SJCRH30 (cell line): Measurements from ENCODE around the gene SRSF8. TPM values are rescaled to one million over a fixed set of nuclear protein-coding genes. Genes with fewer than 3 reads are reported as not detected.

Experiments
- DNase-seq, 2 experiments: peaks; one replicate each; pipeline ENCODE4 v3.0.0-alpha.2; 2015 to 2020
- H3K27ac ChIP-seq: fragments of 250-450 bp; sonication (Bioruptor Pico); 2 replicates; pipeline ENCODE4 v1.5.1; 2020; ENCODE audit warnings: mild to moderate bottlenecking, moderate library complexity
- H3K27me3 ChIP-seq: fragments of 250-450 bp; sonication (Bioruptor Pico); 2 replicates; pipeline ENCODE4 v1.5.1; 2020; ENCODE audit warnings: mild to moderate bottlenecking, moderate library complexity
- H3K36me3 ChIP-seq: fragments of 250-450 bp; sonication (Bioruptor Pico); 2 replicates; pipeline ENCODE4 v1.5.1; 2020; ENCODE audit warnings: mild to moderate bottlenecking, moderate library complexity
- H3K4me1 ChIP-seq: fragments of 250-450 bp; sonication (Bioruptor Pico); 2 replicates; pipeline ENCODE4 v1.5.1; 2020; ENCODE audit warnings: mild to moderate bottlenecking, moderate library complexity
- H3K4me3 ChIP-seq: fragments of 250-450 bp; sonication (Bioruptor Pico); 2 replicates; pipeline ENCODE4 v1.5.1; 2020; ENCODE audit warnings: mild to moderate bottlenecking, moderate library complexity
- H3K9me3 ChIP-seq: fragments of 250-450 bp; sonication (Bioruptor Pico); replicated peaks from 2 replicates; pipeline ENCODE4 v1.5.1; 2020; ENCODE audit warnings: mild to moderate bottlenecking, moderate library complexity
- total RNA-seq: library from RNA; depleted of rRNA; stranded (reverse); fragments of >200 nt; shearing (Covaris generic); gene quantifications from 2 replicates; pipeline ENCODE4 v1.2.3, GENCODE V29; 2014

Gene SRSF8
- total RNA-seq, 1 experiment from 2014 or later: 10.9 TPM

GRCh38 chr11:95081412-95081811 lies 14.7 kb downstream of the SRSF8 start:
- Histone ChIP-seq H3K4me1 (no peaks in the 10 kb centered on the region), H3K4me3 (no peak overlapping the region), H3K27ac (no peak overlapping the region), H3K27me3 (no peaks in the 10 kb centered on the region), H3K9me3 (no peaks in the 10 kb centered on the region), H3K36me3 (no peaks in the 10 kb centered on the region)
- DNase-seq: peak; percentile 7 to 32

GRCh38 chr11:95082576-95083001 lies 15.9 kb downstream of the SRSF8 start:
- H3K27me3 ChIP-seq: no peaks in the 10 kb centered on the region
- no peak overlapping the region for H3K27ac ChIP-seq
- H3K9me3 ChIP-seq: no peaks in the 10 kb centered on the region
- no peaks in the 10 kb centered on the region for H3K36me3 ChIP-seq
- H3K4me1 ChIP-seq: 0 out of 2 replicates have a peak, but pooled peaks cover 3% of the 10 kb centered on the region
- no peak overlapping the region for H3K4me3 ChIP-seq
- DNase-seq: no peak

GRCh38 chr11:95084509-95084908 lies 17.8 kb downstream of the SRSF8 start:
- no peaks in the 10 kb centered on the region for H3K36me3 ChIP-seq
- no peak overlapping the region for H3K27ac ChIP-seq
- 0 out of 2 replicates have a peak, but pooled peaks cover 3% of the 10 kb centered on the region for H3K4me1 ChIP-seq
- no peaks in the 10 kb centered on the region for H3K9me3 ChIP-seq
- no peak for DNase-seq
- no peak overlapping the region for H3K4me3 ChIP-seq
- H3K27me3 ChIP-seq: no peaks in the 10 kb centered on the region

- no peak overlapping the region for H3K27ac ChIP-seq
- 0 out of 2 replicates have a peak, but pooled peaks cover 3% of the 10 kb centered on the region for H3K4me1 ChIP-seq
- H3K9me3 ChIP-seq: no peaks in the 10 kb centered on the region
- H3K36me3 ChIP-seq: no peaks in the 10 kb centered on the region
- no peaks in the 10 kb centered on the region for H3K27me3 ChIP-seq
- no peak overlapping the region for H3K4me3 ChIP-seq
- no peak for DNase-seq
Measured at GRCh38 chr11:95085117-95085816, 18.5 kb downstream of the SRSF8 start.

GRCh38 chr11:95086151-95086550 lies 19.4 kb downstream of the SRSF8 start:
- H3K4me1 ChIP-seq: 0 out of 2 replicates have a peak, but pooled peaks cover 3% of the 10 kb centered on the region
- H3K9me3 ChIP-seq: no peaks in the 10 kb centered on the region
- no peak for DNase-seq
- H3K27me3 ChIP-seq: no peaks in the 10 kb centered on the region
- no peak overlapping the region for H3K4me3 ChIP-seq
- no peaks in the 10 kb centered on the region for H3K36me3 ChIP-seq
- no peak overlapping the region for H3K27ac ChIP-seq

GRCh38 chr11:95086836-95087570 lies 20.3 kb downstream of the SRSF8 start:
- Histone ChIP-seq H3K9me3 (no peaks in the 10 kb centered on the region), H3K4me3 (no peak overlapping the region), H3K27ac (no peak overlapping the region), H3K36me3 (no peaks in the 10 kb centered on the region), H3K27me3 (no peaks in the 10 kb centered on the region), H3K4me1 (0 out of 2 replicates have a peak, but pooled peaks cover 3% of the 10 kb centered on the region)
- no peak for DNase-seq

GRCh38 chr11:95088946-95089619 lies 22.4 kb downstream of the SRSF8 start:
- DNase-seq: no peak
- H3K4me1 ChIP-seq: 0 out of 2 replicates have a peak, but pooled peaks cover 3% of the 10 kb centered on the region
- H3K4me3 ChIP-seq: peak overlapping the region; percentile 75
- no peak overlapping the region for H3K27ac ChIP-seq
- no peaks in the 10 kb centered on the region for H3K9me3 ChIP-seq
- H3K36me3 ChIP-seq: no peaks in the 10 kb centered on the region
- H3K27me3 ChIP-seq: no peaks in the 10 kb centered on the region

GRCh38 chr11:95089620-95090542 lies 23.2 kb downstream of the SRSF8 start, which contains the start of gene ENDOD1:
Gene ENDOD1, plus strand, starts transcription at chr11:95089846. Its CDS starts 82 bp downstream, at chr11:95089928.
- peak within 1 kb of the TSS; percentile 75 for H3K4me3 ChIP-seq
- H3K36me3 ChIP-seq: no peaks in the 10 kb centered on the region
- peak within 1 kb of the TSS; percentile 6; the same call in 1 of the 2 replicates for H3K27ac ChIP-seq
- no peaks in the 10 kb centered on the region for H3K9me3 ChIP-seq
- no peaks in the 10 kb centered on the region for H3K27me3 ChIP-seq
- DNase-seq: peak; percentile 65 to 72
- H3K4me1 ChIP-seq: 0 out of 2 replicates have a peak, but pooled peaks cover 3% of the 10 kb centered on the region

- H3K27me3 ChIP-seq: no peaks in the 10 kb centered on the region
- H3K4me3 ChIP-seq: no peak overlapping the region
- no peaks in the 10 kb centered on the region for H3K36me3 ChIP-seq
- no peak overlapping the region for H3K27ac ChIP-seq
- H3K9me3 ChIP-seq: no peaks in the 10 kb centered on the region
- H3K4me1 ChIP-seq: peaks cover 12% of the 10 kb centered on the region
- DNase-seq: no peak
Measured at GRCh38 chr11:95091663-95092180, 25.0 kb downstream of the SRSF8 start.

GRCh38 chr11:95092549-95093324 lies 26.0 kb downstream of the SRSF8 start:
- DNase-seq: no peak
- no peaks in the 10 kb centered on the region for H3K9me3 ChIP-seq
- H3K4me1 ChIP-seq: peaks cover 14% of the 10 kb centered on the region
- no peaks in the 10 kb centered on the region for H3K36me3 ChIP-seq
- no peaks in the 10 kb centered on the region for H3K27me3 ChIP-seq
- H3K4me3 ChIP-seq: no peak overlapping the region
- no peak overlapping the region for H3K27ac ChIP-seq

- Histone ChIP-seq H3K4me3 (no peak overlapping the region), H3K27me3 (no peaks in the 10 kb centered on the region), H3K36me3 (no peaks in the 10 kb centered on the region), H3K4me1 (peaks cover 14% of the 10 kb centered on the region), H3K9me3 (no peaks in the 10 kb centered on the region), H3K27ac (no peak overlapping the region)
- no peak for DNase-seq
Measured at GRCh38 chr11:95093548-95093947, 26.8 kb downstream of the SRSF8 start.

- Histone ChIP-seq H3K27me3 (no peaks in the 10 kb centered on the region), H3K4me3 (no peak overlapping the region), H3K9me3 (no peaks in the 10 kb centered on the region), H3K4me1 (peaks cover 16% of the 10 kb centered on the region), H3K36me3 (no peaks in the 10 kb centered on the region), H3K27ac (peak overlapping the region; percentile 70)
- DNase-seq: peak in 1 of 2 experiments; percentile 67
Measured at GRCh38 chr11:95095858-95096587, 29.3 kb downstream of the SRSF8 start.

- peaks cover 26% of the 10 kb centered on the region for H3K4me1 ChIP-seq
- no peaks in the 10 kb centered on the region for H3K36me3 ChIP-seq
- no peaks in the 10 kb centered on the region for H3K9me3 ChIP-seq
- H3K4me3 ChIP-seq: no peak overlapping the region
- no peak overlapping the region for H3K27ac ChIP-seq
- no peak for DNase-seq
- H3K27me3 ChIP-seq: no peaks in the 10 kb centered on the region
Measured at GRCh38 chr11:95097209-95097608, 30.5 kb downstream of the SRSF8 start.
